GM18502 (cell line): ENCODE results near the gene RABGEF1.
"Not testable (repeated sequence)": the region's sequence is repeated elsewhere in the genome, so short reads cannot be mapped to it uniquely, and the experiment has no call there.

Experiments
- ATAC-seq: cut with Tn5 transposase; IDR thresholded peaks from one replicate; pipeline ENCODE4 v1.9.1; 2021; ENCODE audit warnings: mild to moderate bottlenecking; ENCODE audit not compliant: unreplicated experiment, poor library complexity

Gene RABGEF1

DNA sequence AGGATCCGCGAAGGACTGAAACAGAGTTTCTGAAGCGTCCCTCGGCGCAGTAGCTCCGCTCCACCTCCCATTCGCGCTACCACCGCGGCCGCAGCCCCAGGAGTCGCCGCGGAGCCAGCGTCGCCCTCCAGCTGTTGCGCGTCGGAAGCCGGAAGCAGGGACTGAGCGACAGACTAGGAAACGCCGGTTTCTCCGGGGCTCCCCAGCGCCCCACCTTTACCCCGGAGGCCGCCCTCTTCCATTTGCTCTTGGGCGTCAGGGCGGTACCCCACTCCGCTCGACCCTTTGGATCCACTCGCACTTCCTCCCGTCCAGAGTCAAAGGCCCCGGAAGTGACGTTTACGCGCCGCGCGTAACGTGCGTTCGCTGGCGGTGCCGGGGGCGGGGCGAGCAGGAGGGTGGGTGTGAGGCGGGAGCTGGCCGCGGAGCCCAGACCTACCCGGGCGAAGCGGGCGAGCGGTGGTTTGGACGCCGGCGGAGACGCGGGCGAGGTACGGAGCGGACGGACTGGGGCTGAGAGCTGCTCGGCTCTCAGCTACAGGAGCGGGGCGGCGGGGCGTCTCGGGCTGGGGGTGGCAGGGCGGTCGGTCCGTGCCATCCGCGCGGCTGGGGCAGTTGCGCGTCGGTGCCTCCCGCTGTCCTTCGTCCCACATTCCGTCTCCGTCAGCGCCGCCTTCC is at the start of gene RABGEF1:
RABGEF1 (plus strand) TSS at position 432 of the 678 bp plus-strand sequence. CDS start 31,167 bp downstream, outside the sequence.
- ATAC-seq = peak; percentile 84

DNA sequence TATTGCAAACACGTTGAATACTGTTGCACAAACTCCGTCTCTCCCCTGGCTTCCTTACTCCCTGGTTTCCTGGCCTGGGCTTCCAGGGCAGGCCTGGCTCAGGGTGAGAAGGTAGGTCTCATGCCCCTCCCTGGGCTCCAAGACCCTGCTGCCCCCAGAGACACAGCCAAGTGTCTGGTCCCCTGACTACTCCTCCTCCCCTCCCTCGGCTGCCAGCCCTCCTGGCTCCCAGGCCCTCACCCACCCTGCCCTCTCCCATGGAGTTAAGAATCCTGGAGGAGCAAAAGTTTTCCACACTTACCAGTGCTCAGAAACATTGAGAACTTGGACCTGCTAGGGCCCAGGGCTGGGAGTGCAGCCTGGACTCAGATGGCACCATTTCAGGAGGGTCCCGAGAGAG is 47.2 kb upstream of the RABGEF1 start:
- ATAC-seq = no peak

DNA sequence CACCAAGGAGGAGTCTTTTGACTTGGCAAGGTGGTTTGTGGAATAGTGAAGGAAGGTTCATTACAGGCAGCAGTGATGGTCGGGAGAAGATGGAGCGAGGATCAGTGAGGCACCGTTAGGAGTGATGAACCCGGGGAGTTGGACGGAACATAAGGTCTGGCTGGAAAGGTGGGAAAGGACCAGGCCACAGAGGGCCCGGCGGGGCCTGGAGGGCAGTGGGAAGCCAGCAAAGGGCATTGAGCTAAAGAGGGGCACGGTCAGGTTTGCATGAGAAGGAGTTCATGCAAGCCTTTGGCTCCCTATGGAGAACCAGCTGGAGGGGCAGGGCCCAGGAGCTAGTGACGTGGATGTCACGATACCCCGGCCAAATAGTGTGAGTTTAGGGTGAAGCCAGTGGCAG is 46.2 kb upstream of the RABGEF1 start:
- ATAC-seq = no peak

DNA sequence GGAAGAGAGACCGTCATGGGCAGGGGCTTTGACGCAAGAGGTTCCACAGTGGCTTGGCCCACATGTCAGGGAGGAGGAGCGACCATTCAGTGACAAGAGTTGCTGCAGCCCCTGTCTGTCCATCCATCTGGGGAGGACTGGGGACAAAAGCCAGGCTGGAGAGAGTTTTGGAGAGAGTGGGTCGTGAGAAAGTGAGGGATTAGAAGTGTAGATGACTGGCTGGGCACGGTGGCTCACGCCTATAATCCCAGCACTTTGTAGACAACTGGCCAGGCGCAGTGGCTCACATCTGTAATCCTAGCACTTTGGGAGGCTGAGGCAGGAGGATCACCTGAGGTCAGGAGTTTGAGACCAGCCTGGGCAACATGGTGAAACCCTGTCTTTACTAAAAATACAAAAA is 45.1 kb upstream of the RABGEF1 start:
- ATAC-seq = not testable (repeated sequence)

DNA sequence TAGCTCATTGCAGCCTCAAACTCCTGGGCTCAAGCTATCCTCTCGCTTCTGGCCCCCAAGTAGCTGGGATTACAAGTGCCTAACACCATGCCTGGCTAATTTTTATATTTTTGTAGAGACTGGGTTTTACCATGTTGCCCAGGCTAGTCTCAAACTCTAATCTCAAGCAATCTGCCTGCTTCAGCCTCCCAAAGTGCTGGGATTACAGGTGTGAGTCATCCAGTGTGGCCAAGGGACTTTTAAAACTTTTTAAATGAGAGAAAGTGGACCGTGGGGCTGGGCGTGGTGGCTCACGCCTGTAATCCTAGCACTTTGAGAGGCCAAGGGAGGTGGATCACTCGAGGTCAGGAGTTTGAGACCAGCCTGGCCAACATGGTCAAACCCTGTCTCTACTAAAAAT is 44.4 kb upstream of the RABGEF1 start:
- ATAC-seq = not testable (repeated sequence)

DNA sequence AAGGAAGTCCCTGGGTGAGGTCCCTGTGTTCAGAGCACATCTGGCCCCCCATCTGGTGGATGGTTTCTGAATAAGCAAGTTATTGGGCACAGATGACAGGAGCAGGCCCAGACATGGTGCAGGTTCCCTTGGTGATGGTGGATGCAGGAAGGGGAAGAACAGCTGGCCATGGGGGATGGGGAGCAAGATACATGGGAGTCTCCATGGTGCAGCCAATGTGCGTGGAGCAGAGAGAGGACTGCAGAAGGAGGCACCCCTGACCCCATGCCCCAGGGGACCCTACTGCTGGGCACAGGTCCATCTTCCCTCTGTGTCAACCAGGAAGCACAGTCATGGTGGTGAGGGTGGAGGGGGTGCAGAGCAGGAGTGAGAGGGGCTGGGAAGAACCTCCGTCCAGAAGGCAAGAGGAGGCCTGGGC is 43.8 kb upstream of the RABGEF1 start:
- no peak for ATAC-seq

DNA sequence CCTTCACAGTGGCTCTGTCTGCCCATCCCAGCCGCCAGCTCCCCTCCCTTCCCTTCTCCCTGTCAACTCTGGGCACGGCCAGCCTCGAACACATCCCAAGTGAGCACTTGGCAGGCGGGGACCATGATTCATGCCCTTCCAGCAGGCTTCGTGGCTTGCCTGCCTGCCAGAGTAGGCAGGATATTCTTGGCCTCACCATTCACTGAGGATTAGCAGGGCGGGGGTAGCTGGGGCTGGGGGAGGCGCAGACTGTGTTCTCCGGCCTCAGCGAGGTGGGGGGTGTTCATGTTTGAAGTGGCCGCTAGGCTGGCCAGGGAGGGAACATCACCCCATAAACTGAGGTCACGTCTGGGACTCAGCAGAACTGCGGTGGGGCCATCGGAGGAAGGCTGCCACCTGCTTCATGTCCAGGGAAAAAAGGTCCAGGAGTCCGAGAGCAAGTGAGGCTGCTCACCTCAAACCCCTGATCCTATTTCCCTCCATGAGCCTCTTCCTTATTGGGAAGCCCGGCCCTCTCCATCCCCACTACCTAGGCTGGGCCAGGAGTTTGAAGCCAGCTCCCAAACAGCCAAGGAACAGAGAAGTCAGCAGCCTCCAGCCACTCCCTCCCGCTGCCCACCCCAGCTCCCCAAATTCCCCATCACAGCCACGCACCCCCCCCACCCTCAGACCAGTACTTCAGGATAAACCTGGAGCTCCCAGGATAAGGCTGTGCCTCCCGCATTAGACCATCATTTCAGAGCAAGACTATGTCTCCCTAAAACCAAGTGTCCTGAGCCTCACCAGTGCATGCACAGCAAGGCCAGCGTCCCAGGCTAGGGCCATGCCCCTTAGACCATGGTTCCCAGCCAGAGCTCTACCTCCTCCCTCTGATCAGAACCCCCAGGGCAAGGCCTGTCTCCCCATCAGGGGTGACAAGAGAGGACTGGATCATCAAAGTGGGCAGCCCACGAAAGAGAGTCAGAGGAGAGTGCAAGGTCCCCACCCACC is 42.8 kb upstream of the RABGEF1 start:
- no peak for ATAC-seq

DNA sequence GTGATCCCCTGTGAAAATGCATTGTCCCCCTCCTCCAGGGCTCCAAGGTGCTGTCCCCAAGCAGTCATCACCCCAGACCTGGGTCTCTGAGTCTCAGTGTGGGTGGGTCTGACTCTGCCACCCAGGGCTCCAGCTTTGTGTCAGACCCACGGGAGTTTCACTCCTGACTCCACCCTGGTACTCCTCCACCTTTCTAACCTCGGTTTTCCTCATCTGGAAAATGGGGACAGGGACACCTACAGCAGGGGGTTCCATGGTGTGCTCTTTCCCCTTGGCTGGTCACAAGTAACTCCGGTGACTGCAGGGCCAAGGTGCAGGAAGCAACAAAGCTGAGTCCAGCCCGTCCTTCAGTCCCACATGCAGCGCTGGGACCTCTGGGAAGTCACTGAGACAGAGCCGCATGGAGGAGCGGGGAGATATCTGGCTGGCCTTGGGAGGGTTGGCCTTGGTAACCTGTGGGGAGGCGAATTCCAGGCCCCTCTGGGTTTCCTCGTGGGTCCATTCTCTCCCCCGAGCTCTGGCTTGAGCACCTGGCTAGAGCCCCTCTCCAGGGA is 41.8 kb upstream of the RABGEF1 start:
- no peak for ATAC-seq

DNA sequence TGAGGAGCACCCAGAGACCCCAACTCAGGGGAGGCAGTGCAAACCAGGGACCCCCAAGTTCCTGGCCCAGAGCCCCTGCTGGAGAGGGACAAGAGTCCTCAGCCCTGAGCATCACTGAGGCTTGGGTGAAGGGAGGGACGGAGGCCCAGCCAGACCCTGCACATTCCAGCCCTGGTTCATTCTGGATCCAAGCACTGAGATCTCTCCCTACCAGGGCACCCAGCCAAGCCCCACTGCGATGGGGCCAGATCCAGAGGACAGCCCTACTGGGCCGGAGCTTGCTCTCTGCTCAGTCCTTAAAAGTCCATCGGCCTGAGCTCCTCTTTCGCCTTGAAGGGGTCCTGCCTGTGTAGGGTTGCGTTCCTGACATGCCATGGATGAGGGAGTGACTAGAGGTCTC is 40.5 kb upstream of the RABGEF1 start:
- no peak for ATAC-seq

DNA sequence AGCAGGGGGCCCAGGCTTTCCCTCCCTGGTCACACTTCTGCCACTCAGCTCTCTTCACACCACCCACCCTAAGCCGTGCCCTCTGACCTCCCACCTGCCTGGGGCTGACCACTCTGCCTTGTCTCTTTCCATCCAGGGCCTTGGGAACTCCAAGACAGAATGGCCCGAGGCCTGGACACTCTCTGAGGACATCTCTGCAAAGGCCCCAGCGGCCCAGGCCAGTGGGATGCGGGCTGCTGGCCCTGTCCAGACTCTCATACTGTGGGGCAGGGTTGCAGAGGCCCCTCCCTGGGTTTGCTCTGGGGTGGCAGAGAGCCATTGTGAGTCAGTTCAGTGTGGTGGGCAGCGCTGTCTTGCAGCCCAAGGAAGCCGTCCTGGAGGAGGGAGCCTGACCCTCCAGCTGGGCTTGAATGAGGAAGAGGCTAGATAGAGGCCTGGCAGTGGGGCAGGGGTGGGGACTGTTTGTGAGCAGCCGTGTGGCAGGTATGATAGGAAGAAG is 39.9 kb upstream of the RABGEF1 start:
- no peak for ATAC-seq

DNA sequence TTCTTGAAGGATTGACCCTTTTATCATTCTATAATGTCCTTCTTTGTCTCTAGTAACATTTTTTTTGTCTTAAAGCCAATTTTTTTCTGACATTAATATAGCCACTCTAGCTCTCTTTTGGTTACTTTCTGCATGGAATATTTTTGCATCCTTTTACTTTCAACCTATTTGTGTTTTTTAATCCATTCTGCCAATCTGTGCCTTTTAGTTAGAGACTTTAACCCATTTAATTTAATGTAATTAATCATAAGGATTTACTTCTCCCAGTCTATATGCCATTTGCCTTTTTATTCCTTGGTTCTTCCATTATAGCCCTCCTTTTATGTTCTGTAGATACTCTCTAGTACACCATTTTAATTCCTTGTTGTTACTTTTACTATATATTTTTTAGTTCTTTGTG is 32.7 kb upstream of the RABGEF1 start:
- ATAC-seq = no peak

DNA sequence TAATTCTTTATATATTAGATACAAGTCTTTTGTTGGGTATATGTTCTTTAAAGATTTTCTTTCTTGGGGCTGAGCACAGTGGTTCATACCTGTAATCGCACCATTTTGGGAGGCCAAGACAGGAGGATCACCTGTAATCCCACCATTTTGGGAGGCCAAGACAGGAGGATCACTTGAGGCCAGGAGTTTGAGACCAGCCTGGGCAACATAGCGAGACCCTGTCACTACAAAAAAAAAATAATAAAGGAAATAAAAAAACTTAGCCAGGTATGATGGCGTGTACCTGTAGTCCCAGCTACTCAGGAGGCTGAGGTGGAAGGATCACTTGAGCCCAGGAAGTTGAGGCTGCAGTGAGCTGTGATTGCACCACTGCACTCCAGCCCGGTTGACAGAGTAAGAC is 29.8 kb upstream of the RABGEF1 start:
- not testable (repeated sequence) for ATAC-seq

DNA sequence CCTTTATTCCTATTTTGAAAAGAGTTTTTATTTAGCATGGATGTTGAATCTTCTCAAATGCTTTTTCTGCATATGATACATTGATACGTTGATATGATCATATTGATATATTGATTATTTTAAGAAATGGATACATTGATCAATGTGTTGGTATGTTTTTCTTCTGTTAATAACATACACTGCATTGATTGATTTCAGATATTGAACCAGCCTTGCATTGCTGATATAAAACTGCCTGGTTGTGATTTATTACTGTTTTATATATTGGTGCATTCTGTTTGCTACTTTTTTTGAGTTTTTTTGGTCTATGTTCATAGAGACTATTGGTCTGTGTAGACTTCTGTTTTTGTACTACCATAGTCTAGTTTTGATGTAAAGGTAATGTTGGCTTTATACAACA is 26.8 kb upstream of the RABGEF1 start:
- ATAC-seq = no peak

DNA sequence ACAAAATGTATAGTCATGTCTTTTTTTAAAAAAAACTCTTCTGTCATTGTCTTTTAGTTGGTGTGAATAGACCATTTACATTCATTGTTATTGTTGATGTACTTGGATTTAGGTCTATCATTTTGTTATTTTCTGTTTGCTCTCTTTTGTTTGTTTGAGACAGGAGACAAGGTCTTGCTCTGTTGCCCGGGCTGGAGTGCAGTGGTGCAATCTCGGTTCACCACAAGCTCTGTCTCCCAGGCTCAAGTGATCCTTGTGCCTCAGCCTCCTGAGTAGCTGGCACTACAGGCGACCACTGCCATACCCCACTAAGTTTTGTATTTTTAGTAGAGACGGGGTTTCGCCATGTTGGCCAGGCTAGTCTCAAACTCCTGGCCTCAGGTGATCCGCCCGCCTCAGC is 23.9 kb upstream of the RABGEF1 start:
- not testable (repeated sequence) for ATAC-seq

DNA sequence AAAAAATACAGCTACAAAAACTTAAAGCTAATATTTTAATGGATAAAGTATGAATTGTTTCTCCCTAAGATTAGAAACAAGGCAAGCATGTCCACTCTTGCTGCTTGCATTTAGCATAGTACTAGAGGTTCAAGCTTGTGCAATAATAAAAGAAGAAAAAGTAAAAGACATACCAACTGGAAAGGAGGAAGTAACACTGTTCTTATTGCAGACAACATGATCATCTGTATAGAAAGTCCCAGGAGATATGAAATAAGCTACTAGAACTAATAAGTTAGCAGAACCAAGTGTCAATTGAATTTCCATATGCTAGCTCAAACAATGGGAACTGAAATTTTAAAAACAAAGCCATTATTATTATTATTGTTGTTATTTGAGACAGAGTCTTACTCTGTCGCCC is 20.0 kb upstream of the RABGEF1 start:
- no peak for ATAC-seq

DNA sequence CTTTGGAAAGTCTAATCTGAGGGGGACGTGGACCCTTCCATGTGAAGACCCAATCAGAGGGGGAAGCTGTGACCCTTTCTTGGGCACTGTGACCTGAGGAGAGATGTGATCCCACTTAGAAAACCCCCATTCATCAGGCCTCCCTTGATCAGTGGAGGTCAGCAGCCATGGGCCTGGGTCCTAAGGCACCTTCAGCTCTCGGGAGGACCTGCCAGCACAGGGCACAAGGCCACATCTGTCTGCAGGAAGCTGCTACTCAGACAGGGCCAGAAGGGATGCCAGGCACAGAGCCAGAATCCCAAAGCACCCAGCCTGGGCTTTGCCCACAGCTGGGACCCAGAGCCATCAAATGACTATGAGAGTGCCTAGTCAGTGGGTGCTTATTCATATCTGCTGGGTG is 14.7 kb upstream of the RABGEF1 start:
- no peak for ATAC-seq

DNA sequence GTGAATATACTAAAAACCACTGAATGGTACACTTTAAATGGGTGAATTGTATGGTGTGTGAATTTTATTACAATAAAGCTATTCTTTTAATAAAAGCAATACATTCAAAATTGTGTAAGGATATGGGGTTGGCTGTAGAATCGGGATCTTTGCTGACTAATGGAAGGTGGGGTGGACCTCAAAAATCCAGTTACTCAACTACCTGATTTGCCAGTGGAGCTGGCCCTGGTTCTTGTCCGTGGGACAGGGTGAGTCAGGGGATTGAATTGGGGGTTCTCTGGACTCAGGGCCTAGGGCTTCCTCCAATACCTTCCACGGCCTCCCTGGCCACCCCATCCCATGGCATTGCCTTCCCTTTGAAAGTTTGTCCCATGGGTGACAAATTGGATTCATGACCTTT is 13.5 kb upstream of the RABGEF1 start:
- ATAC-seq = no peak

DNA sequence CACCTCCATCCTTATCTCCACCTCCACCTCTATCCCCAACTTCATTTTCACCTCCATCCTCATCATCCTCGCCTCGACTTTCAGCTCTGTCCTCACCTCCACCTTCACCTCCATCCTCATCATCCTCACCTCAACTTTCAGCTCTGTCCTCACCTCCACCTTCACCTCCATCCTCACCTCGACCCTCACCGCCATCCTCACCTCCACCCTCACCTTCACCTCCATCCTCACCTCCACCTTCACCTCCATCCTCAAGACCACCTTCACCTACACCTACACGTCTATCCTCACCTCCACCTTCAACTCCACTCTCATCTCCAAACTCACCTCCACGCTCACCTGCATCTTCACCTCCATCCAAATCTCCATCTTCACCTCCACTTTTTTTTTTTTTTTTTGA is 12.0 kb upstream of the RABGEF1 start:
- no peak for ATAC-seq

DNA sequence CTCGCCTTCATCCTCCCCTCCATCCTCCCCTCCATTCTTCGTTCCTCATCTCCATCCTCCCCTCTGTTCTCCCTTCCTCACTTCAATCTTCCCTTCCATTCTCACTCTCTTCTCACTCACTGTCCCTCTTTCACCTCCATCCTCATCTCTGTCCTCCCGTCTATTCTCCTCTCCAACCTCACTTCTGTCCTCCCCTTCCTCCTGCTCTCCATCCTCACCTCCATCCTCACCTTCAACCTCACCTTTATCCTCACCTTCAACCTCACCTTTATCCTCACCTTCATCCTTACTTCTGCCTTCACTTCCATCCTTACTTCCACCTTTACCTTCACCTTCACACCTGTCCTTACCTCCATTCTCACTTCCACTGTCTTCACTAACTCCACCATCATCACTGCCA is 11.3 kb upstream of the RABGEF1 start:
- ATAC-seq = no peak

DNA sequence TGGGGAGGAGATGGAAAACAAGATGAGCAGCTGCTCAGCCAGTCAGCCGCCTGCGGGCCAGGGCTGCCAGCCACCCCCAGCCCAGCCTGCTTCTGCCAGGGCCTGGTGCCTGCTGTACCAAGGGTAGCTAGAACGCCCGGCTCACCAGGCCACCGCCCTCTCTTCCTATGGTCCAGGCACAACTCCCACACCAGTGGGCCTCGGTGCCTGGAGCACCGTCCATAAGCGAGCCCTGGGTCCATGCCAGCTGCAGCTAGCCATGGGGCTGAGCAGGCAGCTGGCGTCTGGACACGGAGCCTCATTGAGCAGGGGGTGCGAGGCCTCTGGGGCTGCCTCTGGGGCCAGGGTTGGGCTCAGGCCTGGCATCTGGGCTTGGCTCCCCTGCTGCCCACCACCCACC is 8.5 kb upstream of the RABGEF1 start:
- peak; percentile 14 for ATAC-seq

DNA sequence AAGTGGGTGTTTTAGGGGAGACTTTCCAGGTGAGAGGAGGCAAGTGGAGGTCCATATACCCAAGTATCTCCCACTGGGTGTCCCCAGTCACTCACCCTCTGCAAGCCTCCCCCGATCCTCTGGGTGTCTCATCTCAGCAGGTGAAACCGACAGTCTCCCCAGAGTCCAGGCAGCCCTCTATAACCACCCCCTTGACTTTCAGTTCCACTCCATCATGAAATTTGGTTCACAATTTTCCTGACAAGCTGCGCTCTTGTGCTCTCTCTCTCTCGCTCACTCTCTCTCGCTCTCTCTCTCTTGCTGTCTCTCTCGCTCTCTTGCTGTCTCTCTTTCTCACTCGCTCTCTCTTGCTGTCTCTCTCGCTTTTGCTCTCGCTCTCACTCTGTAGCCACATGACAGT is 8.1 kb upstream of the RABGEF1 start:
- peak; percentile 62 for ATAC-seq
